Fibroblast of peridontal ligament (primary cell): ENCODE data around the gene UNC80.

Source experiments
- DNase-seq: peaks from one replicate; pipeline ENCODE4 v3.0.0-alpha.2; 2010; ENCODE audit errors: extremely low read depth

Gene UNC80

GRCh38 chr2:209969692-209970091, 198.1 kb downstream of the UNC80 start:
- no peak for DNase-seq

- no peak for DNase-seq
Measured at GRCh38 chr2:209970271-209970670, 198.6 kb downstream of the UNC80 start.

GRCh38 chr2:209970711-209971110, 199.1 kb downstream of the UNC80 start:
- DNase-seq, result no peak

GRCh38 chr2:209973328-209973727, 201.7 kb downstream of the UNC80 start:
- no peak for DNase-seq

GRCh38 chr2:209974576-209974975, 202.9 kb downstream of the UNC80 start:
- no peak for DNase-seq

GRCh38 chr2:209976698-209977385, 205.2 kb downstream of the UNC80 start:
- DNase-seq, result no peak

GRCh38 chr2:209977386-209978239, 206.0 kb downstream of the UNC80 start:
- DNase-seq, result peak; percentile 67

- no peak for DNase-seq
Measured at GRCh38 chr2:209984291-209984690, 212.7 kb downstream of the UNC80 start.

GRCh38 chr2:209985874-209986273, 214.2 kb downstream of the UNC80 start:
- no peak for DNase-seq

GRCh38 chr2:209986415-209986814, 214.8 kb downstream of the UNC80 start:
- DNase-seq, result no peak

- no peak for DNase-seq
Measured at GRCh38 chr2:209988010-209988409, 216.4 kb downstream of the UNC80 start.

- no peak for DNase-seq
Measured at GRCh38 chr2:209990838-209991237, 219.2 kb downstream of the UNC80 start.

- no peak for DNase-seq
Measured at GRCh38 chr2:209993968-209994367, 222.3 kb downstream of the UNC80 start.

GRCh38 chr2:209998596-209998995, 227.0 kb downstream of the UNC80 start:
- no peak for DNase-seq

GRCh38 chr2:210000464-210001324, 229.1 kb downstream of the UNC80 start:
- DNase-seq, result no peak

- peak; percentile 88 for DNase-seq
Measured at GRCh38 chr2:210002158-210003157, 230.8 kb downstream of the UNC80 start, which contains the start of gene RPE. Gene RPE, plus strand, starts transcription at chr2:210002638. Its CDS starts 24 bp downstream, at chr2:210002662.

GRCh38 chr2:210003359-210003758, 231.7 kb downstream of the UNC80 start:
- peak; percentile 64 for DNase-seq

- no peak for DNase-seq
Measured at GRCh38 chr2:210004881-210005280, 233.2 kb downstream of the UNC80 start.

GRCh38 chr2:210007895-210008294, 236.3 kb downstream of the UNC80 start:
- no peak for DNase-seq

GRCh38 chr2:210009126-210009525, 237.5 kb downstream of the UNC80 start:
- no peak for DNase-seq

- DNase-seq, result no peak
Measured at GRCh38 chr2:210009896-210010295, 238.3 kb downstream of the UNC80 start.
